GM23338 (cell line): Measurements from ENCODE around the gene VPS72. TPM values are rescaled to one million over a fixed set of nuclear protein-coding genes. Genes with fewer than 3 reads are reported as not detected.

Experiments used
- ATAC-seq: fragments of 200-7000 bp; cut with Tn5 transposase; 3 replicates; pipeline ENCODE4 v1.9.1; 2020
- DNase-seq: peaks from one replicate; pipeline ENCODE4 v3.0.0-alpha.2; 2015; ENCODE audit warnings: low spot score
- H2AFZ ChIP-seq: fragments of 200-600 bp; sonication (generic); 2 replicates; pipeline ENCODE4 v1.8.0; 2016; ENCODE audit warnings: antibody characterized with exemption, mild to moderate bottlenecking, moderate library complexity
- H3F3A ChIP-seq: fragments of 200-600 bp; sonication (generic); replicated peaks from 2 replicates; pipeline ENCODE4 v1.8.0; 2017; ENCODE audit warnings: antibody characterized with exemption, mixed run types, low read depth
- H3K27ac ChIP-seq: fragments of 200-600 bp; sonication (generic); 2 replicates; pipeline ENCODE4 v1.6.1; 2016; ENCODE audit warnings: low read depth
- H3K27me3 ChIP-seq: fragments of 200-600 bp; sonication (generic); 2 replicates; pipeline ENCODE4 v1.8.0; 2016; ENCODE audit warnings: mild to moderate bottlenecking, mixed run types, moderate library complexity; ENCODE audit not compliant: insufficient read depth
- H3K36me3 ChIP-seq: fragments of 200-600 bp; sonication (generic); 2 replicates; pipeline ENCODE4 v1.8.0; 2016; ENCODE audit warnings: mild to moderate bottlenecking; ENCODE audit not compliant: insufficient read depth
- H3K4me1 ChIP-seq: fragments of 200-600 bp; sonication (generic); 2 replicates; pipeline ENCODE4 v1.8.0; 2016; ENCODE audit warnings: mild to moderate bottlenecking, moderate library complexity; ENCODE audit not compliant: insufficient read depth
- H3K4me2 ChIP-seq: fragments of 200-600 bp; sonication (generic); 2 replicates; pipeline ENCODE4 v1.7.1; 2017; ENCODE audit warnings: mixed run types
- H3K4me3 ChIP-seq: fragments of 200-600 bp; sonication (generic); 2 replicates; pipeline ENCODE4 v1.6.1; 2016; ENCODE audit warnings: mixed run types
- H3K79me2 ChIP-seq: fragments of 200-600 bp; sonication (generic); replicated peaks from 2 replicates; pipeline ENCODE4 v1.8.0; 2017; ENCODE audit warnings: mild to moderate bottlenecking; ENCODE audit not compliant: insufficient read depth
- H3K9me2 ChIP-seq: fragments of 200-600 bp; sonication (generic); 2 replicates; pipeline ENCODE4 v1.8.0; 2017; ENCODE audit not compliant: insufficient read depth
- H4K20me1 ChIP-seq: fragments of 200-600 bp; sonication (generic); replicated peaks from 2 replicates; pipeline ENCODE4 v1.8.0; 2017; ENCODE audit warnings: mild to moderate bottlenecking; ENCODE audit not compliant: insufficient read depth
- H3K27ac Mint-ChIP-seq: 2 replicates; pipeline ENCODE4 v1.8.0; 2020; ENCODE audit warnings: inconsistent platforms, mild to moderate bottlenecking, moderate library complexity, mixed read lengths
- H3K27me3 Mint-ChIP-seq: 3 replicates; pipeline ENCODE4 v1.8.0; 2022; ENCODE audit warnings: low read depth, mild to moderate bottlenecking, moderate library complexity, mixed read lengths, inconsistent platforms; ENCODE audit not compliant: insufficient read depth, poor library complexity
- H3K36me3 Mint-ChIP-seq: 3 replicates; pipeline ENCODE4 v1.8.0; 2021; ENCODE audit warnings: low read depth, mild to moderate bottlenecking, inconsistent platforms, moderate library complexity, mixed read lengths
- H3K4me1 Mint-ChIP-seq: 3 replicates; pipeline ENCODE4 v1.8.0; 2020; ENCODE audit warnings: mild to moderate bottlenecking, inconsistent platforms, mixed read lengths
- H3K4me3 Mint-ChIP-seq: 3 replicates; pipeline ENCODE4 v1.8.0; 2021; ENCODE audit warnings: moderate library complexity, mild to moderate bottlenecking, inconsistent platforms, mixed read lengths
- H3K9me3 Mint-ChIP-seq: 3 replicates; pipeline ENCODE4 v1.8.0; 2020; ENCODE audit warnings: moderate library complexity, mild to moderate bottlenecking, inconsistent platforms, mixed read lengths
- CREB1 ChIP-seq: fragments of 250-450 bp; sonication (Bioruptor Pico); IDR thresholded peaks from 2 replicates; pipeline ENCODE4 v1.5.0; 2020; ENCODE audit warnings: low read depth, mild to moderate bottlenecking, moderate library complexity
- CTCF ChIP-seq, 2 experiments: fragments of 200-600 bp in 1 of 2; sonication (generic) in 1 of 2; conservative IDR thresholded peaks; 2 replicates each; pipeline versions ENCODE4 v1.5.1 to v1.6.1; 2016 to 2017; ENCODE audit warnings: antibody characterized with exemption in 2 of 2, low read depth in 2 of 2, mild to moderate bottlenecking in 2 of 2, moderate library complexity in 1 of 2
- ETS1 ChIP-seq: IDR thresholded peaks from 2 replicates; pipeline ENCODE4 v1.6.1; 2016; ENCODE audit warnings: antibody characterized with exemption
- EZH2phosphoT487 ChIP-seq: fragments of 200-600 bp; sonication (generic); IDR thresholded peaks from one replicate; pipeline ENCODE4 v1.8.1; 2018; ENCODE audit warnings: antibody characterized with exemption; ENCODE audit not compliant: unreplicated experiment
- JUNB ChIP-seq: IDR thresholded peaks from one replicate; pipeline ENCODE4 v1.6.1; 2016; ENCODE audit warnings: antibody characterized with exemption; ENCODE audit not compliant: unreplicated experiment
- NANOG ChIP-seq: IDR thresholded peaks from 2 replicates; pipeline ENCODE4 v1.6.1; 2016; ENCODE audit warnings: antibody characterized with exemption, borderline replicate concordance
- POLR2AphosphoS5 ChIP-seq: IDR thresholded peaks from 2 replicates; pipeline ENCODE4 v1.6.1; 2016; ENCODE audit warnings: antibody characterized with exemption, low read depth
- STAT1 ChIP-seq: IDR thresholded peaks from one replicate; pipeline ENCODE4 v1.6.1; 2016; ENCODE audit warnings: antibody characterized with exemption; ENCODE audit not compliant: unreplicated experiment
- ZNF114 ChIP-seq: fragments of 250-450 bp; sonication (Bioruptor Pico); IDR thresholded peaks from 2 replicates; pipeline ENCODE4 v1.5.0; 2020; ENCODE audit warnings: mild to moderate bottlenecking, moderate library complexity
- polyA plus RNA-seq: library from polyadenylated mRNA; unstranded; fragments of >200 nt; fragmentation: Nextera tagmentation; extraction: Ambion mirVana; gene quantifications from 2 replicates; pipeline ENCODE4 v1.2.1, GENCODE V29; 2016
- total RNA-seq: library from RNA; depleted of rRNA; stranded (reverse); fragments of >200 nt; shearing (Covaris generic); gene quantifications from 2 replicates; pipeline ENCODE4 v1.2.3, GENCODE V29; 2014
- TF ChIP-seq, protein P1 (sequence below): IDR thresholded peaks from one replicate; pipeline ENCODE4 v1.6.1; 2018; ENCODE audit warnings: antibody characterized with exemption; ENCODE audit not compliant: unreplicated experiment

Gene VPS72
- total and polyA plus RNA-seq, 2 experiments from 2014 or later: 60.2 to 90.3 TPM

DNA sequence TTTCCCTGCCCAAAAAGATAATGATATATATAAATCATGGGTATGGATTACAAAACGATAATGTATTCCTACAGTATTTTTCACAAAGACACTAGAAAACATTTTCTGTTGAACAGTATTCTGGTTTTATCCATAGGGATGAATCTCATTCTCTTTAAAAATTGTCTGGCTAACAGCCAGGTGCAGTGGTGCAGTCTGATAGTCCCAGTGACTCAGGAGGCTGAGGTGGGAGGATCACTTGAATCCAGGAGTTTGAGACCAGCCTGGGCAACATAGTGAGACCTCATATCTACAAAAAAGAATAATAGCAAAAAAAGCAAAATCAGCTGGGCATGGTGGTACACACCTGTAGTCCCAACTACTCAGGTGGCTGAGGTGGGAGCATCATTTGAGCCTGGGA is 31.6 kb upstream of the VPS72 start (continued):
- TF ChIP-seq, protein P1, sequence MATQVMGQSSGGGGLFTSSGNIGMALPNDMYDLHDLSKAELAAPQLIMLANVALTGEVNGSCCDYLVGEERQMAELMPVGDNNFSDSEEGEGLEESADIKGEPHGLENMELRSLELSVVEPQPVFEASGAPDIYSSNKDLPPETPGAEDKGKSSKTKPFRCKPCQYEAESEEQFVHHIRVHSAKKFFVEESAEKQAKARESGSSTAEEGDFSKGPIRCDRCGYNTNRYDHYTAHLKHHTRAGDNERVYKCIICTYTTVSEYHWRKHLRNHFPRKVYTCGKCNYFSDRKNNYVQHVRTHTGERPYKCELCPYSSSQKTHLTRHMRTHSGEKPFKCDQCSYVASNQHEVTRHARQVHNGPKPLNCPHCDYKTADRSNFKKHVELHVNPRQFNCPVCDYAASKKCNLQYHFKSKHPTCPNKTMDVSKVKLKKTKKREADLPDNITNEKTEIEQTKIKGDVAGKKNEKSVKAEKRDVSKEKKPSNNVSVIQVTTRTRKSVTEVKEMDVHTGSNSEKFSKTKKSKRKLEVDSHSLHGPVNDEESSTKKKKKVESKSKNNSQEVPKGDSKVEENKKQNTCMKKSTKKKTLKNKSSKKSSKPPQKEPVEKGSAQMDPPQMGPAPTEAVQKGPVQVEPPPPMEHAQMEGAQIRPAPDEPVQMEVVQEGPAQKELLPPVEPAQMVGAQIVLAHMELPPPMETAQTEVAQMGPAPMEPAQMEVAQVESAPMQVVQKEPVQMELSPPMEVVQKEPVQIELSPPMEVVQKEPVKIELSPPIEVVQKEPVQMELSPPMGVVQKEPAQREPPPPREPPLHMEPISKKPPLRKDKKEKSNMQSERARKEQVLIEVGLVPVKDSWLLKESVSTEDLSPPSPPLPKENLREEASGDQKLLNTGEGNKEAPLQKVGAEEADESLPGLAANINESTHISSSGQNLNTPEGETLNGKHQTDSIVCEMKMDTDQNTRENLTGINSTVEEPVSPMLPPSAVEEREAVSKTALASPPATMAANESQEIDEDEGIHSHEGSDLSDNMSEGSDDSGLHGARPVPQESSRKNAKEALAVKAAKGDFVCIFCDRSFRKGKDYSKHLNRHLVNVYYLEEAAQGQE: no peak
- TF ChIP-seq STAT1 (no peak), EZH2phosphoT487 (no peak), CREB1 (CRISPR knock-in tag) (no peak)

DNA sequence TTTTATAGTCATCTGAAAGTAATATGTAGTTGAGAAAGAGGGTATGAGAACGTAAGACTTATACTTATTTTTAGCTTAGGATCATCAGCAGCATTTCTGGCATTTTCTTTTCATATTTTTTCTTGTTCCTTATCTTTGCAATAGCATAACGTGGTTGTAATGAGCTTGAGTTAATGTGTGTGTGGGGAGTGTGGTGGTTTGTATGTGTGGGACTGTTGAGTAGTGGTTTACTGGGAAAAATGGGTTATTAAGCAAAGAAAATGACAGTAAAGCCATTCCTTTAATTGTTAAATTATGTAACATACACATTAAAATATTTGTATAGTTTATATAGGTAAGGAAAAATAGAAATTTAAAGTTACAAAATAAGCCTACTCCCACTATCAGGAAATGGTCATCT is 23.6 kb upstream of the VPS72 start:
- ATAC-seq: no peak
- no peak overlapping the region for H2AFZ ChIP-seq
- no peaks in the 10 kb centered on the region for H3K27me3 ChIP-seq
- Mint-ChIP-seq H3K4me3 (no peak overlapping the region), H3K36me3 (peaks cover 35% of the 10 kb centered on the region), H3K4me1 (no peaks in the 10 kb centered on the region; the same call in 2 of the 3 replicates), H3K27me3 (no peaks in the 10 kb centered on the region), H3K27ac (no peak overlapping the region), H3K9me3 (no peaks in the 10 kb centered on the region)
- no peak overlapping the region for H3K4me3 ChIP-seq
- H3K79me2 ChIP-seq: peaks cover 100% of the 10 kb centered on the region
- DNase-seq: no peak
- H3F3A ChIP-seq: 0 out of 2 replicates have a peak, but pooled peaks cover 4% of the 10 kb centered on the region
- H3K4me2 ChIP-seq: no peak overlapping the region
- H3K27ac ChIP-seq: no peak overlapping the region
- no peaks in the 10 kb centered on the region for H3K9me2 ChIP-seq
- peaks cover 51% of the 10 kb centered on the region for H4K20me1 ChIP-seq
- H3K36me3 ChIP-seq: peaks cover 11% of the 10 kb centered on the region; the same call in 1 of the 2 replicates
- no peaks in the 10 kb centered on the region for H3K4me1 ChIP-seq
- no peak for TF ChIP-seq CREB1 (CRISPR knock-in tag)
- TF ChIP-seq ZNF114 (CRISPR knock-in tag): no peak
- no peak for TF ChIP-seq EZH2phosphoT487
- no peak for TF ChIP-seq JUNB
- TF ChIP-seq STAT1: no peak
- no peak for TF ChIP-seq ETS1
- no peak for TF ChIP-seq NANOG
- TF ChIP-seq POLR2AphosphoS5: no peak
- TF ChIP-seq CTCF (conservative IDR thresholded peaks at IDR 0.05; ENCODE audit: low read depth in 2 of 2): no peak
- TF ChIP-seq, protein P1: no peak
